ENCODE measurements around the gene KCNJ6.

KCNJ6 gene, protein sequence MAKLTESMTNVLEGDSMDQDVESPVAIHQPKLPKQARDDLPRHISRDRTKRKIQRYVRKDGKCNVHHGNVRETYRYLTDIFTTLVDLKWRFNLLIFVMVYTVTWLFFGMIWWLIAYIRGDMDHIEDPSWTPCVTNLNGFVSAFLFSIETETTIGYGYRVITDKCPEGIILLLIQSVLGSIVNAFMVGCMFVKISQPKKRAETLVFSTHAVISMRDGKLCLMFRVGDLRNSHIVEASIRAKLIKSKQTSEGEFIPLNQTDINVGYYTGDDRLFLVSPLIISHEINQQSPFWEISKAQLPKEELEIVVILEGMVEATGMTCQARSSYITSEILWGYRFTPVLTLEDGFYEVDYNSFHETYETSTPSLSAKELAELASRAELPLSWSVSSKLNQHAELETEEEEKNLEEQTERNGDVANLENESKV

DNA sequence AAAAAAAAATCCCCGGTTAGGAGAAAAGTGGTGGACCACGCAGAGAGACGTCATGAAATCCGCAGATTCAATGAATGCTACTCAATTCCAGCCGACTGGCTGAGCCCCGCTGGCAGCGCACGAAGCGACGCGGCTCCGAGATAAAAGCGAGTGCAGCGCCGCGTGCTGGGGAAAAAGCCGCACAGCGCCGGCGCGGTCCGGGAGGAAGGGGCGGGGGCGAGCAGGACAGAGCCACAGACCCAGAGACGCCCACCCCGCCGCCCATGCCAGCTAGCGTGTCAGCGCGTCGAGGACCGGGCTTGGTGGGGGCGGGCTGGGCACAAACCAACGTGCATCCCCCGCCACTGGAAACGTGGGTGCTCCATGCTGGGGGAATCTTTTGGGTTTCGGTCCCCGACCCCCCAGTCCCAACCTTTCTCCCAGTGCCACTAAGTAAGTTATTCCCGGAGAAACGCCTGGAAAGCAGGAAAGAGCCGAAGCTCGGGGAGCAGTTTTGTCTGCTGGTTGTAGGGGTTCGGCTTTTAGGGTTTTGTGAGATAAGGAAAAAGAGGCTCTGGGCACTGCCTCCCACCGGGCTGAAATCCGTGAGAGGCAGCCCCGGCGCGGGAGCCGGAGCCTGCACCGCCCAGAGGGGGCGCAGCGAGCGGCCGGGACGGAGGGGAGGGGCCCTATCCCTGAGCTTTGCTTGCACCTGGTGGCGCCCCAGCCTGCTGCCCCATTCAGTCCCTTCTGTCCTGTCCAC is at the start of gene KCNJ6:
Gene KCNJ6, minus strand, starts transcription at position 148 of the 742 bp plus-strand sequence. CDS start 75,775 bp downstream, outside the sequence.
- ChIA-PET CTCF (interaction anchor here (0.6 to 1.6 kb wide), 3 partner anchors 20 to 142 kb away, joined by 3 read pairs; no protein-coding TSS in a partner anchor), POLR2A (no interaction called here)
- TF ChIP-seq L3MBTL2 (conservative IDR thresholded peaks at IDR 0.05), result 0 out of 2 replicates have a peak, but pooled peaks have one; percentile 10
- no peak for TF ChIP-seq ELF4 (IDR thresholded peaks at IDR 0.05)
- no peak for TF ChIP-seq NFRKB (IDR thresholded peaks at IDR 0.05)
- DNase-seq (ENCODE audit: extremely low spot score), result peak; percentile 83

DNA sequence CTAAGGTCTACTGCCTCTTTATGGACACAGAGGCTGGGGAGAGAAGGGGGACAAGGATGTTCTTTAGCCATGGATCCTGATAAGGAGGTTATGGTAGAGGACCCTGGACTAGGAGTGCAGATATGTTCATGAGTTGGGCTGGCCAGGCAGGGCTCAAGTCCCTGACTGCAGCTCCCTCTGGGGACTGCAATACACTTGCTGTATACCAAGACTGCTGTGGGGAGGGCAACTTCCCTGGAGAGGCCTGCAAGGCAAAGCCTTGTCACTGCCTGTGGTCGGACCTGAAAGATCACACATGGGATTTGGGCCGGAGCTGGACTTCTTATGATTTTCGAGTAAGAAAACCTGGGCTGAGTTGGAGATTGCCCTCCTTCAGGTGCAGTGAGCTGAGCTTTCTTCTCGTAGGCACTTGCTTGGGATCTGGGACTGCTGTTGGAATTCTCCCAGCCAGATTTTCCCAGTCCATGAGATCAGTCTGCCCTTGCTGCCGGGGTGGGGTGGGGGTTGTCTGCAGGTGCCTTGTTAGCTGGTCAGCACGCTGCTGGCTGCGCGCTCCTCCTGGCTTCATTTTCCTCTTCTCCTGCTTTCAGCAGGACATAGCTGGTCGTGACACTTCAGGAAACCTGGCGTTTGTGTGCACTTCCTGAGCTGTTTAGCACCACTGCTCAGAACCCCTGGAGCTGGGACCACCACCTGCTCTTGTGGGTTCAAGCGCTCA is 49.0 kb upstream of the KCNJ6 start:
- TF ChIP-seq SP1 (IDR thresholded peaks at IDR 0.05), result no peak
- CTCF ChIA-PET, result no interaction called here
- DNase-seq (ENCODE audit: extremely low spot score), result no peak
- POLR2A ChIA-PET, result no interaction called here

DNA sequence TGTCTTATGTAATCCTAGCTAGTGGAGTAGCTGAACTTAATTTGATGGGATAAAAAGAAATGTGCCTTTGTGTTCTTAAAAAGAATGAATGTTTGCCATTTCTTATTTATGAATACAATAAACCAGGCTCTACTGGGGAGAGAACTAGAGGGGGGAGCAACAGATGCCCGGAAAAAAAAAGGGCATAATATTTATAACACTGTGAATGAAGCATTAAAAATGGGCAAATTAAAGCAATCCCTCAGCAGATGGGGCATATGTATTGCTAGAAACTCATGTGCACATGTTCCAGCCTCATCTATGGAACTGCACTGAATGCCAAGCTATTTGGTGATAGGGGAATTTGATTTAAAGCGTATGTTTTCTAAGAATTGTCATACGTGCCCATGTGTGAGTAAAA is 42.3 kb upstream of the KCNJ6 start:
- no peak for DNase-seq (ENCODE audit: extremely low spot score)
- POLR2A ChIA-PET, result no interaction called here
- TF ChIP-seq FOXA1 (IDR thresholded peaks at IDR 0.05) (no peak), CTBP1 (IDR thresholded peaks at IDR 0.05; ENCODE audit: borderline replicate concordance) (no peak), ARNT (IDR thresholded peaks at IDR 0.05) (no peak), SP1 (IDR thresholded peaks at IDR 0.05) (no peak), HDGF (IDR thresholded peaks at IDR 0.05; ENCODE audit: borderline replicate concordance) (no peak), ZNF384 (IDR thresholded peaks at IDR 0.05) (no peak), NFRKB (IDR thresholded peaks at IDR 0.05) (no peak), TARDBP (IDR thresholded peaks at IDR 0.05) (no peak)
- CTCF ChIA-PET, result no interaction called here

DNA sequence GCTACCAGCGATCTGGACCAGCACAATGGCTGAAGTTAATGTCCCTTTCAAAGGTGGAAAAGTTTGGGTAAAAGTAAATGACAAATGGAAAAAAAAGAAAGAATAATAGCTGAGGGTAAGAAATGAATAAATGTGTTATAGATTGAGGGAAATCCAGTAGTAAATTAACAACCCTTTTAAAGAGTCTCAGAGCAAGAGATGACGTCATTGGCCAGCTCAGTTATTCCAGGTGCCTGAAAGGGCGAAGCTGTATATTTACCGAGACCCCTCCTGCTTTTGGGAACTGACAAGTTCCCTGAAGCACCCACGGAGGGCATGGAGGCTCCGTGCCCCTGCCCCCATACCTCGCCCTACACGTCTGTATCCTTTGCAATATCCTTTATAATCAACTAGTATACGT is 40.5 kb upstream of the KCNJ6 start:
- DNase-seq (ENCODE audit: extremely low spot score), result no peak
- POLR2A ChIA-PET, result no interaction called here
- TF ChIP-seq BHLHE40 (IDR thresholded peaks at IDR 0.05; ENCODE audit: borderline replicate concordance), result no peak
- TF ChIP-seq FOXM1 (IDR thresholded peaks at IDR 0.05; ENCODE audit: borderline replicate concordance), result no peak
- TF ChIP-seq SP1 (IDR thresholded peaks at IDR 0.05), result no peak
- TF ChIP-seq, protein P1, sequence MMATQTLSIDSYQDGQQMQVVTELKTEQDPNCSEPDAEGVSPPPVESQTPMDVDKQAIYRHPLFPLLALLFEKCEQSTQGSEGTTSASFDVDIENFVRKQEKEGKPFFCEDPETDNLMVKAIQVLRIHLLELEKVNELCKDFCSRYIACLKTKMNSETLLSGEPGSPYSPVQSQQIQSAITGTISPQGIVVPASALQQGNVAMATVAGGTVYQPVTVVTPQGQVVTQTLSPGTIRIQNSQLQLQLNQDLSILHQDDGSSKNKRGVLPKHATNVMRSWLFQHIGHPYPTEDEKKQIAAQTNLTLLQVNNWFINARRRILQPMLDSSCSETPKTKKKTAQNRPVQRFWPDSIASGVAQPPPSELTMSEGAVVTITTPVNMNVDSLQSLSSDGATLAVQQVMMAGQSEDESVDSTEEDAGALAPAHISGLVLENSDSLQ (IDR thresholded peaks at IDR 0.05), result no peak
- no peak for TF ChIP-seq ARNT (IDR thresholded peaks at IDR 0.05)
- TF ChIP-seq LEF1 (IDR thresholded peaks at IDR 0.05; ENCODE audit: borderline replicate concordance), result no peak
- no peak for TF ChIP-seq NFRKB (IDR thresholded peaks at IDR 0.05)
- TF ChIP-seq L3MBTL2 (conservative IDR thresholded peaks at IDR 0.05), result no peak
- no peak for TF ChIP-seq SUZ12 (IDR thresholded peaks at IDR 0.05)
- no peak for TF ChIP-seq FOXA1 (IDR thresholded peaks at IDR 0.05)
- CTCF ChIA-PET, result interaction anchor here (0.5 kb wide), 1 partner anchor 24 kb away, joined by 3 read pairs; no protein-coding TSS in a partner anchor

DNA sequence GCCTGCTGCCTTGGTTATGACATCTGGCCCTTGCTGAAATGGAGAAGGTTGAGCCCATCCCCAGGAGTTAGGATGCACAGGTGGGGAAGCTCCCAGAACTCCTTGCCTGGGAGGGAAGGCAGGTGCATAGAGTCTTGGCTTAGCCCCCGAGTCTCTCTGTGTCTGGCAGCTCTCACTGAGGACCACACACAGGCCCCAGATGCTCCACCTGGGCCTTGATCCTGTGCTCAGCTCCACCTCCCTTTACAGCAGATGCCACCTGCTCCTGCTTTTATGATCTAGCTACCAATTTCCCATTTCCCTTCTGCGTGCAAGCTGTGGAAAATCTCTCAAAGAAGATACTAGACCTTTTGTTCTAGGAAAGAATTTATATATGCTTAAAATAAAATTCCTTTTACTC is 28.8 kb upstream of the KCNJ6 start:
- DNase-seq (ENCODE audit: extremely low spot score), result no peak
- TF ChIP-seq FOXK2 (IDR thresholded peaks at IDR 0.05), result no peak
- TF ChIP-seq ARNT (IDR thresholded peaks at IDR 0.05), result no peak
- CTCF ChIA-PET, result no interaction called here
- POLR2A ChIA-PET, result no interaction called here

DNA sequence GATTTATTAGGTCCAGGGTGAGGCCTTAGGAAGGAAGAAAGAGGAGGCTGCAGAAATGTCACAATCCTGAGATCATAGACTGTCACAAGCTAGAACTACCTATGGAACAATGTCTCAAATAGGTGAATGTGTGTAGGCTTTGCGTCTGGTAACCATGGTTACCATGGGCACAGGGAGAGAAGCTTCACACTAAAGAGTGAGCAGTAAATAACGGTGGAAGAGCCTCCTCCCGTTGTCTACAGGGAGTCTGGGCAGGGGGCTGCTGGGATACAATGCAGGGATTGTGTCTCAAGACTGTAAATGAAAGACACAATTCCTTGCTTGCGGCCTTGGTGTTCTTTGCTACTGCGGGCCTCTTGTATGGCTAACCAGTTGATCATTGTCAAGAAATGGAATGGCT is 28.2 kb upstream of the KCNJ6 start:
- ChIA-PET CTCF (interaction anchor here (0.6 kb wide), 1 partner anchor 150 kb away, joined by 3 read pairs; no protein-coding TSS in a partner anchor), POLR2A (no interaction called here)
- TF ChIP-seq BHLHE40 (IDR thresholded peaks at IDR 0.05; ENCODE audit: borderline replicate concordance), result no peak
- no peak for TF ChIP-seq NFRKB (IDR thresholded peaks at IDR 0.05)
- no peak for TF ChIP-seq ELF4 (IDR thresholded peaks at IDR 0.05)
- no peak for TF ChIP-seq CTBP1 (IDR thresholded peaks at IDR 0.05; ENCODE audit: borderline replicate concordance)
- no peak for TF ChIP-seq FOXA1 (IDR thresholded peaks at IDR 0.05)
- TF ChIP-seq LEF1 (IDR thresholded peaks at IDR 0.05; ENCODE audit: borderline replicate concordance), result no peak
- TF ChIP-seq, protein P1 (IDR thresholded peaks at IDR 0.05), result no peak
- no peak for TF ChIP-seq TARDBP (IDR thresholded peaks at IDR 0.05)
- TF ChIP-seq HDGF (IDR thresholded peaks at IDR 0.05; ENCODE audit: borderline replicate concordance), result no peak
- no peak for TF ChIP-seq FOXK2 (IDR thresholded peaks at IDR 0.05)
- no peak for TF ChIP-seq L3MBTL2 (conservative IDR thresholded peaks at IDR 0.05)
- TF ChIP-seq ZNF384 (IDR thresholded peaks at IDR 0.05), result no peak
- TF ChIP-seq SUZ12 (IDR thresholded peaks at IDR 0.05), result no peak
- TF ChIP-seq FOXM1 (IDR thresholded peaks at IDR 0.05; ENCODE audit: borderline replicate concordance), result no peak
- DNase-seq (ENCODE audit: extremely low spot score), result no peak

DNA sequence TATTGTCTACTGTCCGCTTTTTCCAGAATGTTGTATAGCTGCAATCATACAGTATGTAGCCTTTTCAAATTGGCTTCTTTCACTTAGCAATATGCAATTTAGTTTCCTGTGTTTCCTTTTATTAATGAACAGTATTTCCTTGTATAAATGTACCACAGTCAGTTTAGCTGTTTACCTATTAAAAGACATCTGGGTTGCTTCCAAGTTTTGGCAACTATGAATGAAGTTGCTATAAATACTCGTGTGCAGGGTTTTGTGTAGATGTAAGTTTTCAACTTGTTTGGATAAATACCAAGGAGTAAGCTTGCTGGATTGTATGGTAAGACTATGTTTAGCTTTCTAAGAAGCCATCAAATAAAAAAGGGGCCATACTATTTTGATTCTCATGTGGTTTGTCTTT is 24.4 kb upstream of the KCNJ6 start:
- CTCF ChIA-PET, result no interaction called here

More for the DNA sequence above, 24.4 kb upstream of the KCNJ6 start:
- no peak for TF ChIP-seq CTBP1 (IDR thresholded peaks at IDR 0.05; ENCODE audit: borderline replicate concordance)
- TF ChIP-seq FOXK2 (IDR thresholded peaks at IDR 0.05), result no peak
- no peak for TF ChIP-seq ELF4 (IDR thresholded peaks at IDR 0.05)
- no peak for TF ChIP-seq NFRKB (IDR thresholded peaks at IDR 0.05)
- TF ChIP-seq SUZ12 (IDR thresholded peaks at IDR 0.05), result no peak
- TF ChIP-seq HDGF (IDR thresholded peaks at IDR 0.05; ENCODE audit: borderline replicate concordance), result no peak
- no peak for TF ChIP-seq L3MBTL2 (conservative IDR thresholded peaks at IDR 0.05)
- TF ChIP-seq FOXM1 (IDR thresholded peaks at IDR 0.05; ENCODE audit: borderline replicate concordance), result no peak
- TF ChIP-seq BHLHE40 (IDR thresholded peaks at IDR 0.05; ENCODE audit: borderline replicate concordance), result no peak
- no peak for TF ChIP-seq LEF1 (IDR thresholded peaks at IDR 0.05; ENCODE audit: borderline replicate concordance)
- TF ChIP-seq, protein P1 (IDR thresholded peaks at IDR 0.05), result no peak
- TF ChIP-seq SP1 (IDR thresholded peaks at IDR 0.05), result no peak
- no peak for TF ChIP-seq ARNT (IDR thresholded peaks at IDR 0.05)
- DNase-seq (ENCODE audit: extremely low spot score), result no peak
- POLR2A ChIA-PET, result no interaction called here

All from HEK293T (cell line).